Hepatocyte (in vitro differentiated cells): ENCODE results near the gene PVR. TPM values are rescaled to one million over a fixed set of nuclear protein-coding genes. Genes with fewer than 3 reads are reported as not detected.

Experiments used
- DNase-seq: peaks from one replicate; pipeline ENCODE4 v3.0.0-alpha.2; 2016; ENCODE audit warnings: low spot score
- H2AFZ ChIP-seq: fragments of 200-600 bp; sonication (generic); 2 replicates; pipeline ENCODE4 v1.6.0; 2016; ENCODE audit warnings: antibody characterized with exemption, mild to moderate bottlenecking
- H3K27ac ChIP-seq: fragments of 200-600 bp; sonication (generic); 2 replicates; pipeline ENCODE4 v1.5.1; 2016; ENCODE audit warnings: mild to moderate bottlenecking
- H3K27me3 ChIP-seq: fragments of 200-600 bp; sonication (generic); 2 replicates; pipeline ENCODE4 v1.6.1; 2016
- H3K36me3 ChIP-seq: fragments of 200-600 bp; sonication (generic); replicated peaks from 2 replicates; pipeline ENCODE4 v1.5.1; 2016; ENCODE audit warnings: low read depth; ENCODE audit not compliant: insufficient read depth
- H3K4me1 ChIP-seq: fragments of 200-600 bp; sonication (generic); 2 replicates; pipeline ENCODE4 v1.5.1; 2016; ENCODE audit warnings: mild to moderate bottlenecking, moderate library complexity; ENCODE audit not compliant: insufficient read depth
- H3K4me2 ChIP-seq: fragments of 200-600 bp; sonication (generic); 2 replicates; pipeline ENCODE4 v1.6.0; 2016
- H3K4me3 ChIP-seq: fragments of 200-600 bp; sonication (generic); 2 replicates; pipeline ENCODE4 v1.5.1; 2016; ENCODE audit warnings: mild to moderate bottlenecking
- H3K79me2 ChIP-seq: fragments of 200-600 bp; sonication (generic); 2 replicates; pipeline ENCODE4 v1.6.0; 2017; ENCODE audit warnings: mild to moderate bottlenecking
- H3K9me2 ChIP-seq: fragments of 200-600 bp; sonication (generic); replicated peaks from 2 replicates; pipeline ENCODE4 v1.6.0; 2017; ENCODE audit warnings: mild to moderate bottlenecking; ENCODE audit not compliant: insufficient read depth
- H3K9me3 ChIP-seq: fragments of 200-600 bp; sonication (generic); 2 replicates; pipeline ENCODE4 v1.5.1; 2016; ENCODE audit warnings: low read depth, mild to moderate bottlenecking
- H4K20me1 ChIP-seq: fragments of 200-600 bp; sonication (generic); 2 replicates; pipeline ENCODE4 v1.6.0; 2016; ENCODE audit warnings: mild to moderate bottlenecking; ENCODE audit not compliant: insufficient read depth, poor library complexity, severe bottlenecking
- EZH2 ChIP-seq: fragments of 200-600 bp; sonication (generic); IDR thresholded peaks from 2 replicates; pipeline ENCODE4 v1.6.1; 2016; ENCODE audit warnings: antibody characterized with exemption, mild to moderate bottlenecking, borderline replicate concordance
- EZH2phosphoT487 ChIP-seq: fragments of 200-600 bp; sonication (generic); IDR thresholded peaks from one replicate; pipeline ENCODE4 v1.6.1; 2018; ENCODE audit warnings: antibody characterized with exemption, mild to moderate bottlenecking, low read depth, moderate library complexity; ENCODE audit not compliant: unreplicated experiment, severe bottlenecking
- WGBS: methylation state at CpG from one replicate; pipeline ENCODE4 v1.1.6; 2016; ENCODE audit warnings: low lambda C conversion rate; ENCODE audit errors: missing lambda C conversion rate; 5-methylcytosine and 5-hydroxymethylcytosine counted together
- polyA plus RNA-seq: library from polyadenylated mRNA; unstranded; fragments of >200 nt; fragmentation: Nextera tagmentation; extraction: Ambion mirVana; gene quantifications from 2 replicates; pipeline ENCODE4 v1.2.1, GENCODE V29; 2016
- total RNA-seq: library from RNA; depleted of rRNA; stranded (reverse); fragments of >200 nt; gene quantifications from 2 replicates; pipeline ENCODE4 v1.2.3, GENCODE V29; 2014
- TF ChIP-seq, protein P1 (sequence below): fragments of 200-600 bp; sonication (generic); IDR thresholded peaks from 2 replicates; pipeline ENCODE4 v1.5.1; 2016; ENCODE audit warnings: antibody characterized with exemption, mild to moderate bottlenecking; ENCODE audit not compliant: poor library complexity

PVR gene
- total and polyA plus RNA-seq, 2 experiments from 2014 or later, result 85.6 to 123 TPM

DNA sequence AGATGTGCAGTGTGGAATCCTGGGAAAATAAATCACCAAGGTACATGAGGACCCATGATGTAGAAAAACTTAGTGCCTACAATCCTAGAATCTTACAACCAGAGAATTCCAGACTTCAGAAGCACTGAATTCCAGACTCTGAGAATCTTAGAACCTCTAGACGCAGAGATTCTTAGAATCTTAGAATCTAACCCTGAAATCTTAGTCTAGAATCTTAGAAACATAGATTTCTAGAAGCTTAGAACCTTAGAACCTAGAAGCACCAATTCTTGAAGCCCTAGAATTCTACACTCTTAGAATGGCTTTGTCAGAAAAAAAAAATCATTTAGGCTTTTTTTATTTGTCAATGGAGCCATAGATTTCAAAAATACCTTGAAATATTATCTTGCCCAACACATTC lies 61.3 kb downstream of the PVR start:
- Histone ChIP-seq H2AFZ (no peak overlapping the region), H3K36me3 (no peaks in the 10 kb centered on the region), H3K9me3 (no peaks in the 10 kb centered on the region), H3K4me2 (no peak overlapping the region), H3K4me1 (no peaks in the 10 kb centered on the region), H3K27ac (no peak overlapping the region), H3K4me3 (no peak overlapping the region), H4K20me1 (no peaks in the 10 kb centered on the region), H3K79me2 (no peaks in the 10 kb centered on the region), H3K27me3 (no peaks in the 10 kb centered on the region), H3K9me2 (no peaks in the 10 kb centered on the region)
- no peak for DNase-seq
- 91% methylated on average over 1 of the region's 1 CpG for WGBS
- TF ChIP-seq EZH2phosphoT487, result no peak
- no peak for TF ChIP-seq EZH2
- TF ChIP-seq, protein P1, sequence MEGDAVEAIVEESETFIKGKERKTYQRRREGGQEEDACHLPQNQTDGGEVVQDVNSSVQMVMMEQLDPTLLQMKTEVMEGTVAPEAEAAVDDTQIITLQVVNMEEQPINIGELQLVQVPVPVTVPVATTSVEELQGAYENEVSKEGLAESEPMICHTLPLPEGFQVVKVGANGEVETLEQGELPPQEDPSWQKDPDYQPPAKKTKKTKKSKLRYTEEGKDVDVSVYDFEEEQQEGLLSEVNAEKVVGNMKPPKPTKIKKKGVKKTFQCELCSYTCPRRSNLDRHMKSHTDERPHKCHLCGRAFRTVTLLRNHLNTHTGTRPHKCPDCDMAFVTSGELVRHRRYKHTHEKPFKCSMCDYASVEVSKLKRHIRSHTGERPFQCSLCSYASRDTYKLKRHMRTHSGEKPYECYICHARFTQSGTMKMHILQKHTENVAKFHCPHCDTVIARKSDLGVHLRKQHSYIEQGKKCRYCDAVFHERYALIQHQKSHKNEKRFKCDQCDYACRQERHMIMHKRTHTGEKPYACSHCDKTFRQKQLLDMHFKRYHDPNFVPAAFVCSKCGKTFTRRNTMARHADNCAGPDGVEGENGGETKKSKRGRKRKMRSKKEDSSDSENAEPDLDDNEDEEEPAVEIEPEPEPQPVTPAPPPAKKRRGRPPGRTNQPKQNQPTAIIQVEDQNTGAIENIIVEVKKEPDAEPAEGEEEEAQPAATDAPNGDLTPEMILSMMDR, result no peak

DNA sequence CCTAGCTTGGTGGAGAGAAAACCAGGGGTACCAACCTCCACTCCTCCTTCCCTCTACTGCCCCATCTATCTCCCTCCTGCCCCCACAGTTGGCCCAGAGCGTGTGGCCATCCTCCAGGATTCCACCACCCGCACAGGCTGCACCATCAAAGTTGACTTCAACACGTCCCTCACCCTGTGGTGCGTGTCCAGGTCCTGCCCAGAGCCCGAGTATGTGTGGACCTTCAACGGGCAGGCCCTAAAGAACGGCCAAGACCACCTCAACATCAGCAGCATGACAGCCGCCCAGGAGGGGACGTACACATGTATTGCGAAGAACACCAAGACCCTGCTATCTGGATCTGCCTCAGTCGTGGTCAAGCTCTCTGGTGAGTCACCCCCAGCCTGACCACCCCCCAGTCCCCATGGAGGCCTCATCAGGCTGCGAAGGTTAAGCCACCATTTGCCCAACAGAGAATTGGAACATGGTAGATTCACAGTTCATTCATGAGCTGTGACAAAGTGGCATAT lies 61.8 kb downstream of the PVR start:
- DNase-seq, result no peak
- H3K27me3 ChIP-seq, result no peaks in the 10 kb centered on the region
- H3K4me2 ChIP-seq, result no peak overlapping the region
- no peaks in the 10 kb centered on the region for H3K36me3 ChIP-seq
- H2AFZ ChIP-seq, result no peak overlapping the region
- WGBS, result 92% methylated on average over 12 of the region's 12 CpGs
- no peaks in the 10 kb centered on the region for H3K79me2 ChIP-seq
- no peaks in the 10 kb centered on the region for H3K9me3 ChIP-seq
- H3K9me2 ChIP-seq, result no peaks in the 10 kb centered on the region
- H3K4me1 ChIP-seq, result no peaks in the 10 kb centered on the region
- TF ChIP-seq EZH2phosphoT487 (no peak), EZH2 (no peak)
- TF ChIP-seq, protein P1, result no peak
- H3K27ac ChIP-seq, result no peak overlapping the region
- H4K20me1 ChIP-seq, result no peaks in the 10 kb centered on the region
- H3K4me3 ChIP-seq, result no peak overlapping the region

DNA sequence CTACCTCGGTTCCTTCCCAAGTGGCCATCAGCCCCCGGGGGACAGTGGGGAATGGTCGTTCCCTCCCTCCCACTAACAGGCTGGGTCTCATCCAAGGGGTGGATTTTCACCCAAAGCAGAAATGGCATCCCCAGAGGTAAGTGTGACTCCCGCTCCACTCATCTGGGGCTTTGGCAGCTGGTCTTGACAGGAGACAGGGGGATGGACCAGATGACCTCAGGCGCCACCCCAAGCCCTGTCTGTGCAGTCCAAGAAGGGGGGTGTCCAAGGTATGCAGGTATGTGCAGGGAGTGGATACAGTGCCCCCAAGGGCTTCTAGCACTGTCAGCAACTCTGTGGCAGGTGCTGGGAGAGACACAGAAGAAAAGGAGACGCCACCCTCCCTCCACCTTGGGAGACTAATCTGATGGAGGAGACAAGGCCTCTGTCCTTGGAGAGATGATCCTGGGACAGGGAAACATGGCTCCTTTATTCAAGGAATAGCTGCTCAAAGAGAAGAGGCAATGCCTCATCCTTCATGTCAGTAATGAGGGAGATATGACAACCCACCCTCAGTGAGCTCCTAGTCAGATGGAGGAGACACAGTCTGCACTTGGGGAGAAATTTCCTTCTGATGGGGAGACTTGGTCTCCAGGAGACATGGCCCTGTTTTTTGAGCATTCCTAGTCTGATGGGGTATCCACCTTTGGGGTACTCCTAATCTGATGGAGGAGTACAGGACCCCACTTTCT lies 63.0 kb downstream of the PVR start:
- TF ChIP-seq EZH2phosphoT487, result no peak
- TF ChIP-seq, protein P1, result no peak
- no peak for TF ChIP-seq EZH2
- H3K9me3 ChIP-seq, result no peaks in the 10 kb centered on the region
- 97% methylated on average over 6 of the region's 6 CpGs for WGBS

More for the DNA sequence above, 63.0 kb downstream of the PVR start:
- Histone ChIP-seq H3K4me1 (no peaks in the 10 kb centered on the region), H3K4me2 (no peak overlapping the region), H3K36me3 (no peaks in the 10 kb centered on the region), H3K27me3 (no peaks in the 10 kb centered on the region), H2AFZ (no peak overlapping the region), H3K27ac (no peak overlapping the region), H3K4me3 (no peak overlapping the region), H3K9me2 (no peaks in the 10 kb centered on the region), H3K79me2 (no peaks in the 10 kb centered on the region), H4K20me1 (no peaks in the 10 kb centered on the region)
- no peak for DNase-seq
